ENCODE data around the gene TSHR.

TSHR gene

GRCh38 chr14:80930095-80930494, 25.3 kb upstream of the TSHR start:
- Histone ChIP-seq H3K4me3 (ENCODE audit: low read depth in 1 of 5, low read length in 5 of 5) (no peak overlapping the region), H3K9me3 (ENCODE audit: control insufficient read depth in 5 of 5, low read length in 5 of 5) (peaks cover 0 to 10% (median 3%) of the 10 kb centered on the region in 5 donors), H3K9ac (ENCODE audit: low read length in 5 of 5) (no peak overlapping the region), H3K4me1 (ENCODE audit: control insufficient read depth in 5 of 5, insufficient read depth in 5 of 5, low read length in 5 of 5) (no peaks in the 10 kb centered on the region), H3K27ac (ENCODE audit: low read depth, low read length) (no peak overlapping the region), H3K36me3 (ENCODE audit: control insufficient read depth in 5 of 5, insufficient read depth in 5 of 5, low read length in 5 of 5) (no peaks in the 10 kb centered on the region), H3K27me3 (ENCODE audit: control insufficient read depth in 5 of 5, insufficient read depth in 4 of 5, low read length in 5 of 5) (no peaks in the 10 kb centered on the region)

- Histone ChIP-seq H3K4me3 (ENCODE audit: low read depth in 1 of 5, low read length in 5 of 5) (no peak overlapping the region), H3K27me3 (ENCODE audit: control insufficient read depth in 5 of 5, insufficient read depth in 4 of 5, low read length in 5 of 5) (no peaks in the 10 kb centered on the region), H3K9ac (ENCODE audit: low read length in 5 of 5) (no peak overlapping the region), H3K9me3 (ENCODE audit: control insufficient read depth in 5 of 5, low read length in 5 of 5) (peaks cover 0 to 2% (median 0%) of the 10 kb centered on the region in 5 donors), H3K27ac (ENCODE audit: low read depth, low read length) (no peak overlapping the region), H3K4me1 (ENCODE audit: control insufficient read depth in 5 of 5, insufficient read depth in 5 of 5, low read length in 5 of 5) (no peaks in the 10 kb centered on the region), H3K36me3 (ENCODE audit: control insufficient read depth in 5 of 5, insufficient read depth in 5 of 5, low read length in 5 of 5) (no peaks in the 10 kb centered on the region)
Observed at GRCh38 chr14:80930836-80931389, 24.5 kb upstream of the TSHR start.

- Histone ChIP-seq H3K4me3 (ENCODE audit: low read depth in 1 of 5, low read length in 5 of 5) (no peak overlapping the region), H3K27me3 (ENCODE audit: control insufficient read depth in 5 of 5, insufficient read depth in 4 of 5, low read length in 5 of 5) (no peaks in the 10 kb centered on the region), H3K36me3 (ENCODE audit: control insufficient read depth in 5 of 5, insufficient read depth in 5 of 5, low read length in 5 of 5) (no peaks in the 10 kb centered on the region), H3K27ac (ENCODE audit: low read depth, low read length) (no peak overlapping the region), H3K9ac (ENCODE audit: low read length in 5 of 5) (no peak overlapping the region), H3K4me1 (ENCODE audit: control insufficient read depth in 5 of 5, insufficient read depth in 5 of 5, low read length in 5 of 5) (no peaks in the 10 kb centered on the region), H3K9me3 (ENCODE audit: control insufficient read depth in 5 of 5, low read length in 5 of 5) (peaks cover 0 to 2% (median 0%) of the 10 kb centered on the region in 5 donors)
Observed at GRCh38 chr14:80933282-80933681, 22.1 kb upstream of the TSHR start.

GRCh38 chr14:80933686-80934085, 21.7 kb upstream of the TSHR start:
- no peak overlapping the region for H3K27ac ChIP-seq (ENCODE audit: low read depth, low read length)

GRCh38 chr14:80940146-80940545, 15.3 kb upstream of the TSHR start:
- H3K36me3 ChIP-seq (ENCODE audit: control insufficient read depth in 5 of 5, insufficient read depth in 5 of 5, low read length in 5 of 5): no peaks in the 10 kb centered on the region
- H3K9ac ChIP-seq (ENCODE audit: low read length in 5 of 5): no peak overlapping the region
- H3K4me3 ChIP-seq (ENCODE audit: low read depth in 1 of 5, low read length in 5 of 5): no peak overlapping the region
- no peak overlapping the region for H3K27ac ChIP-seq (ENCODE audit: low read depth, low read length)
- no peaks in the 10 kb centered on the region for H3K9me3 ChIP-seq (ENCODE audit: control insufficient read depth in 5 of 5, low read length in 5 of 5)
- peaks cover 0 to 16% (median 14%) of the 10 kb centered on the region in 5 donors for H3K4me1 ChIP-seq (ENCODE audit: control insufficient read depth in 5 of 5, insufficient read depth in 5 of 5, low read length in 5 of 5)
- H3K27me3 ChIP-seq (ENCODE audit: control insufficient read depth in 5 of 5, insufficient read depth in 4 of 5, low read length in 5 of 5): no peaks in the 10 kb centered on the region

More at GRCh38 chr14:80933686-80934085, 21.7 kb upstream of the TSHR start:
- Histone ChIP-seq H3K9me3 (ENCODE audit: control insufficient read depth in 5 of 5, low read length in 5 of 5) (peaks cover 0 to 2% (median 0%) of the 10 kb centered on the region in 5 donors), H3K36me3 (ENCODE audit: control insufficient read depth in 5 of 5, insufficient read depth in 5 of 5, low read length in 5 of 5) (no peaks in the 10 kb centered on the region), H3K4me3 (ENCODE audit: low read depth in 1 of 5, low read length in 5 of 5) (no peak overlapping the region), H3K9ac (ENCODE audit: low read length in 5 of 5) (no peak overlapping the region), H3K4me1 (ENCODE audit: control insufficient read depth in 5 of 5, insufficient read depth in 5 of 5, low read length in 5 of 5) (no peaks in the 10 kb centered on the region), H3K27me3 (ENCODE audit: control insufficient read depth in 5 of 5, insufficient read depth in 4 of 5, low read length in 5 of 5) (no peaks in the 10 kb centered on the region)

- Histone ChIP-seq H3K36me3 (ENCODE audit: control insufficient read depth in 5 of 5, insufficient read depth in 5 of 5, low read length in 5 of 5) (no peaks in the 10 kb centered on the region), H3K27me3 (ENCODE audit: control insufficient read depth in 5 of 5, insufficient read depth in 4 of 5, low read length in 5 of 5) (no peaks in the 10 kb centered on the region), H3K9me3 (ENCODE audit: control insufficient read depth in 5 of 5, low read length in 5 of 5) (no peaks in the 10 kb centered on the region), H3K27ac (ENCODE audit: low read depth, low read length) (peak within 1 kb of the TSS; percentile 41), H3K4me1 (ENCODE audit: control insufficient read depth in 5 of 5, insufficient read depth in 5 of 5, low read length in 5 of 5) (peaks cover 0 to 16% (median 14%) of the 10 kb centered on the region in 5 donors), H3K9ac (ENCODE audit: low read length in 5 of 5) (peak within 1 kb of the TSS in 4 of 5 donors; percentile 74 to 86 (median 79)), H3K4me3 (ENCODE audit: low read depth in 1 of 5, low read length in 5 of 5) (peak within 1 kb of the TSS; percentile 78 to 92 (median 90))
Observed at GRCh38 chr14:80941241-80942185, 13.9 kb upstream of the TSHR start, which contains the start of gene CEP128. Gene CEP128, minus strand, starts transcription at chr14:80941738.

- Histone ChIP-seq H3K27ac (ENCODE audit: low read depth, low read length) (peak overlapping the region; percentile 38), H3K9me3 (ENCODE audit: control insufficient read depth in 5 of 5, low read length in 5 of 5) (no peaks in the 10 kb centered on the region), H3K27me3 (ENCODE audit: control insufficient read depth in 5 of 5, insufficient read depth in 4 of 5, low read length in 5 of 5) (no peaks in the 10 kb centered on the region), H3K9ac (ENCODE audit: low read length in 5 of 5) (peak overlapping the region in 4 of 5 donors; percentile 74 to 86 (median 79)), H3K36me3 (ENCODE audit: control insufficient read depth in 5 of 5, insufficient read depth in 5 of 5, low read length in 5 of 5) (no peaks in the 10 kb centered on the region), H3K4me1 (ENCODE audit: control insufficient read depth in 5 of 5, insufficient read depth in 5 of 5, low read length in 5 of 5) (peaks cover 0 to 16% (median 14%) of the 10 kb centered on the region in 5 donors), H3K4me3 (ENCODE audit: low read depth in 1 of 5, low read length in 5 of 5) (peak overlapping the region; percentile 78 to 92 (median 90))
Observed at GRCh38 chr14:80942191-80942600, 13.2 kb upstream of the TSHR start.

- no peaks in the 10 kb centered on the region for H3K9me3 ChIP-seq (ENCODE audit: control insufficient read depth in 5 of 5, low read length in 5 of 5)
- H3K27me3 ChIP-seq (ENCODE audit: control insufficient read depth in 5 of 5, insufficient read depth in 4 of 5, low read length in 5 of 5): peaks cover 0 to 3% (median 0%) of the 10 kb centered on the region in 5 donors
Observed at GRCh38 chr14:80944861-80945617, 10.4 kb upstream of the TSHR start.

GRCh38 chr14:80946187-80946586, 9.2 kb upstream of the TSHR start:
- H3K9ac ChIP-seq (ENCODE audit: low read length in 5 of 5): no peak overlapping the region
- H3K4me3 ChIP-seq (ENCODE audit: low read depth in 1 of 5, low read length in 5 of 5): no peak overlapping the region
- no peaks in the 10 kb centered on the region for H3K9me3 ChIP-seq (ENCODE audit: control insufficient read depth in 5 of 5, low read length in 5 of 5)
- no peak overlapping the region for H3K27ac ChIP-seq (ENCODE audit: low read depth, low read length)
- H3K36me3 ChIP-seq (ENCODE audit: control insufficient read depth in 5 of 5, insufficient read depth in 5 of 5, low read length in 5 of 5): no peaks in the 10 kb centered on the region
- H3K27me3 ChIP-seq (ENCODE audit: control insufficient read depth in 5 of 5, insufficient read depth in 4 of 5, low read length in 5 of 5): peaks cover 0 to 3% (median 0%) of the 10 kb centered on the region in 5 donors
- H3K4me1 ChIP-seq (ENCODE audit: control insufficient read depth in 5 of 5, insufficient read depth in 5 of 5, low read length in 5 of 5): peaks cover 0 to 11% (median 9%) of the 10 kb centered on the region in 5 donors

More at GRCh38 chr14:80944861-80945617, 10.4 kb upstream of the TSHR start:
- no peak overlapping the region for H3K27ac ChIP-seq (ENCODE audit: low read depth, low read length)
- H3K36me3 ChIP-seq (ENCODE audit: control insufficient read depth in 5 of 5, insufficient read depth in 5 of 5, low read length in 5 of 5): no peaks in the 10 kb centered on the region
- no peak overlapping the region for H3K4me3 ChIP-seq (ENCODE audit: low read depth in 1 of 5, low read length in 5 of 5)
- H3K4me1 ChIP-seq (ENCODE audit: control insufficient read depth in 5 of 5, insufficient read depth in 5 of 5, low read length in 5 of 5): peaks cover 0 to 16% (median 14%) of the 10 kb centered on the region in 5 donors
- H3K9ac ChIP-seq (ENCODE audit: low read length in 5 of 5): no peak overlapping the region

All from subcutaneous abdominal adipose tissue (tissue), 5 donors.